HepG2 (cell line): Measurements from ENCODE around the gene TNXB. TPM values are rescaled to one million over a fixed set of nuclear protein-coding genes. Genes with fewer than 3 reads are reported as not detected.
A peak's percentile ranks its signal among the peaks of the same experiment; 100 is the strongest.

Experiments
- HDAC6 ChIP-seq: fragments of 200-600 bp; sonication (generic); IDR thresholded peaks from 2 replicates; pipeline ENCODE4 v1.7.0; 2017; ENCODE audit warnings: mild to moderate bottlenecking, antibody characterized with exemption, low read length, low read depth
- HMGXB4 ChIP-seq, 2 experiments: sonication (generic) in 1 of 2; formaldehyde crosslinking in 1 of 2; IDR thresholded peaks; 2 replicates each; pipeline versions ENCODE4 v1.4.0 to v1.6.1; 2018 to 2020; ENCODE audit warnings: missing genetic modification reagents in 2 of 2, borderline replicate concordance in 1 of 2, low read depth in 1 of 2, mild to moderate bottlenecking in 1 of 2, missing biosample characterization in 1 of 2
- HNF4A ChIP-seq: sonication (generic); formaldehyde crosslinking; IDR thresholded peaks from 2 replicates; pipeline ENCODE4 v1.4.0; 2020; ENCODE audit warnings: missing genetic modification reagents
- HOXA9 ChIP-seq: sonication (generic); formaldehyde crosslinking; IDR thresholded peaks from 2 replicates; pipeline ENCODE4 v1.8.1; 2022; ENCODE audit warnings: missing genetic modification reagents, mild to moderate bottlenecking, moderate library complexity, borderline replicate concordance
- IKZF1 ChIP-seq: fragments of 450-650 bp; IDR thresholded peaks from 2 replicates; pipeline ENCODE4 v1.7.1; 2016
- MEIS2 ChIP-seq: sonication (generic); formaldehyde crosslinking; IDR thresholded peaks from 2 replicates; pipeline ENCODE4 v1.9.0; 2021; ENCODE audit warnings: mild to moderate bottlenecking, missing genetic modification reagents
- PBX2 ChIP-seq: IDR thresholded peaks from 2 replicates; pipeline ENCODE4 v1.6.1; 2016; ENCODE audit warnings: control low read depth
- PRMT3 ChIP-seq: sonication (generic); formaldehyde crosslinking; IDR thresholded peaks from 2 replicates; pipeline ENCODE4 v1.8.1; 2022; ENCODE audit warnings: low read depth, mild to moderate bottlenecking, moderate library complexity, missing genetic modification reagents, borderline replicate concordance
- RAD21 ChIP-seq: fragments of 450-650 bp; formaldehyde crosslinking; IDR thresholded peaks from 2 replicates; pipeline ENCODE4 v1.5.0; 2020; ENCODE audit warnings: mild to moderate bottlenecking
- RCOR2 ChIP-seq: IDR thresholded peaks from 2 replicates; pipeline ENCODE4 v1.6.1; 2016; ENCODE audit warnings: missing biosample characterization, missing genetic modification reagents
- REL ChIP-seq: sonication (generic); formaldehyde crosslinking; conservative IDR thresholded peaks from 2 replicates; pipeline ENCODE4 v1.8.0; 2022; ENCODE audit warnings: mild to moderate bottlenecking, missing genetic modification reagents, moderate library complexity
- SATB2 ChIP-seq: sonication (generic); formaldehyde crosslinking; IDR thresholded peaks from 2 replicates; pipeline ENCODE4 v1.5.0; 2020; ENCODE audit warnings: missing genetic modification reagents
- STAT5B ChIP-seq: sonication (generic); formaldehyde crosslinking; IDR thresholded peaks from 2 replicates; pipeline ENCODE4 v1.4.0; 2020; ENCODE audit warnings: missing genetic modification reagents
- TFE3 ChIP-seq: IDR thresholded peaks from 2 replicates; pipeline ENCODE4 v1.6.1; 2016
- THAP11 ChIP-seq: IDR thresholded peaks from 2 replicates; pipeline ENCODE4 v1.6.1; 2016; ENCODE audit warnings: missing biosample characterization, missing genetic modification reagents
- THYN1 ChIP-seq: sonication (generic); formaldehyde crosslinking; IDR thresholded peaks from 2 replicates; pipeline ENCODE4 v1.8.1; 2023; ENCODE audit warnings: low read depth, mild to moderate bottlenecking, moderate library complexity, missing genetic modification reagents, borderline replicate concordance
- XRCC5 ChIP-seq: fragments of 200-400 bp; formaldehyde crosslinking; optimal IDR thresholded peaks from 2 replicates; pipeline ENCODE3; 2017; ENCODE audit warnings: mild to moderate bottlenecking, low read length
- ZBTB1 ChIP-seq: sonication (generic); formaldehyde crosslinking; IDR thresholded peaks from 2 replicates; pipeline ENCODE4 v1.4.0; 2020; ENCODE audit warnings: missing genetic modification reagents, borderline replicate concordance
- ZFYVE20 ChIP-seq: sonication (generic); formaldehyde crosslinking; IDR thresholded peaks from 2 replicates; pipeline ENCODE4 v1.8.0; 2023; ENCODE audit warnings: low read depth, mild to moderate bottlenecking, moderate library complexity, missing genetic modification reagents, borderline replicate concordance
- ZNF138 ChIP-seq: sonication (generic); formaldehyde crosslinking; IDR thresholded peaks from 2 replicates; pipeline ENCODE4 v1.5.0; 2020; ENCODE audit warnings: mild to moderate bottlenecking, low read depth, missing genetic modification reagents
- ZNF563 ChIP-seq: sonication (generic); formaldehyde crosslinking; IDR thresholded peaks from 2 replicates; pipeline ENCODE4 v1.8.0; 2022; ENCODE audit warnings: mild to moderate bottlenecking, moderate library complexity, missing genetic modification reagents
- ZNF629 ChIP-seq: sonication (generic); formaldehyde crosslinking; conservative IDR thresholded peaks from 2 replicates; pipeline ENCODE4 v1.5.0; 2020; ENCODE audit warnings: missing genetic modification reagents
- ZNF782 ChIP-seq: sonication (generic); formaldehyde crosslinking; IDR thresholded peaks from 2 replicates; pipeline ENCODE4 v1.4.0; 2020; ENCODE audit warnings: missing genetic modification reagents, mild to moderate bottlenecking, borderline replicate concordance
- ZUFSP ChIP-seq: sonication (generic); formaldehyde crosslinking; IDR thresholded peaks from 2 replicates; pipeline ENCODE4 v1.9.0; 2021; ENCODE audit warnings: missing genetic modification reagents, mild to moderate bottlenecking, borderline replicate concordance
- polyA plus RNA-seq, 8 experiments: library from polyadenylated mRNA; depleted of rRNA in 3 of 8; stranded (reverse) in 7 of 8; unstranded in 1 of 8; fragments of >200 nt; fragmentation: Illumina TruSeq in 4 of 8; extraction: Trizol in 4 of 8; gene quantifications; 2 replicates each; pipeline versions ENCODE4 v1.2.1 to v1.2.3, GENCODE V29; 2011 to 2016; ENCODE audit warnings: low read depth in 4 of 8, missing spikeins in 1 of 8, mixed read lengths in 1 of 8; ENCODE audit not compliant: insufficient read depth in 1 of 8
- total RNA-seq, 5 experiments: library from RNA; depleted of rRNA; stranded (reverse); fragments of >200 nt; fragmentation: Illumina TruSeq; extraction: Trizol; gene quantifications; 2 replicates each; pipeline ENCODE4 v1.2.3, GENCODE V29; 2016; ENCODE audit warnings: low read depth in 1 of 5

Gene TNXB
- total and polyA plus RNA-seq, 2 of the 13 experiments (the other 11 are each of a cell fraction or from before 2014, with no cell fraction given): 1.6 to 2.7 TPM

- TF ChIP-seq HMGXB4 (CRISPR knock-in tag; IDR thresholded peaks at IDR 0.05; ENCODE audit: borderline replicate concordance in 1 of 2, low read depth in 1 of 2) (peak; percentile 91 to 93; a peak in 3 of 4 replicates), IKZF1 (no peak), HDAC6 (no peak), RAD21 (CRISPR knock-in tag) (peak; percentile 96), THYN1 (CRISPR knock-in tag) (no peak), ZFYVE20 (no peak), TFE3 (CRISPR knock-in tag) (no peak), ZNF138 (CRISPR knock-in tag) (no peak), THAP11 (peak; percentile 57), ZUFSP (CRISPR knock-in tag) (no peak), STAT5B (CRISPR knock-in tag) (no peak), MEIS2 (CRISPR knock-in tag) (peak; percentile 49; the same call in 1 of the 2 replicates), XRCC5 (peak; percentile 82), HNF4A (CRISPR knock-in tag) (peak; percentile 35; the same call in 1 of the 2 replicates), PBX2 (no peak), RCOR2 (CRISPR knock-in tag) (no peak), SATB2 (no peak), REL (CRISPR knock-in tag) (no peak), ZBTB1 (CRISPR knock-in tag) (no peak), ZNF629 (CRISPR knock-in tag) (0 out of 2 replicates have a peak, but pooled peaks have one; percentile 24), ZNF782 (CRISPR knock-in tag) (no peak), ZNF563 (no peak), PRMT3 (CRISPR knock-in tag) (no peak), HOXA9 (CRISPR knock-in tag) (no peak)
These were observed 21.3 kb downstream of the TNXB start (continued) for GRCh38 chr6:32087574-32088486.
